Skeletal muscle tissue (tissue), 4 donors: Measurements from ENCODE around the gene LRRC55. TPM values are rescaled to one million over a fixed set of nuclear protein-coding genes. Genes with fewer than 3 reads are reported as not detected.

ENCODE experiments used
- H3K27ac ChIP-seq: one replicate; pipeline ENCODE4 v1.7.0; 2013; ENCODE audit warnings: mild to moderate bottlenecking, low read depth, low read length, inconsistent platforms
- H3K27me3 ChIP-seq, 3 donors: one replicate each; pipeline ENCODE4 v1.7.0; 2013; ENCODE audit warnings: low read length in 3 of 3; ENCODE audit not compliant: control insufficient read depth in 3 of 3, insufficient read depth in 3 of 3
- H3K36me3 ChIP-seq, 3 donors: one replicate each; pipeline ENCODE4 v1.7.0; 2013; ENCODE audit warnings: low read length in 3 of 3; ENCODE audit not compliant: control insufficient read depth in 3 of 3, insufficient read depth in 3 of 3
- H3K4me1 ChIP-seq, 3 donors: one replicate each; pipeline ENCODE4 v1.7.0; 2013; ENCODE audit warnings: low read length in 3 of 3, mild to moderate bottlenecking in 3 of 3; ENCODE audit not compliant: control insufficient read depth in 3 of 3, insufficient read depth in 3 of 3
- H3K4me3 ChIP-seq, 3 donors: one replicate each; pipeline ENCODE4 v1.7.0; 2013; ENCODE audit warnings: low read length in 3 of 3
- H3K9ac ChIP-seq, 3 donors: one replicate each; pipeline ENCODE4 v1.7.0; 2013; ENCODE audit warnings: low read length in 3 of 3, mild to moderate bottlenecking in 3 of 3, moderate library complexity in 2 of 3, low read depth in 1 of 3
- H3K9me3 ChIP-seq, 3 donors: one replicate each; pipeline ENCODE4 v1.7.0; 2013; ENCODE audit warnings: low read length in 3 of 3; ENCODE audit not compliant: control insufficient read depth in 3 of 3
- total RNA-seq: library from RNA; depleted of rRNA; stranded (reverse); fragments of >200 nt; gene quantifications from one replicate; pipeline ENCODE4 v1.2.3, GENCODE V29; 2014
- donor health status: Osteomylitis.

Gene LRRC55
- total RNA-seq, 1 donor from 2014 or later = under 0.01 TPM

- no peak overlapping the region for H3K4me3 ChIP-seq
Measured at GRCh38 chr11:57148621-57149020, 33.1 kb upstream of the LRRC55 start.

GRCh38 chr11:57150454-57150917 lies 31.3 kb upstream of the LRRC55 start:
- Histone ChIP-seq H3K4me3 (no peak overlapping the region), H3K27ac (no peak overlapping the region), H3K9me3 (no peaks in the 10 kb centered on the region), H3K4me1 (no peaks in the 10 kb centered on the region), H3K9ac (no peak overlapping the region), H3K27me3 (no peaks in the 10 kb centered on the region), H3K36me3 (no peaks in the 10 kb centered on the region)

More at GRCh38 chr11:57148621-57149020, 33.1 kb upstream of the LRRC55 start:
- Histone ChIP-seq H3K36me3 (no peaks in the 10 kb centered on the region), H3K27me3 (no peaks in the 10 kb centered on the region), H3K4me1 (no peaks in the 10 kb centered on the region), H3K9me3 (no peaks in the 10 kb centered on the region), H3K9ac (no peak overlapping the region), H3K27ac (no peak overlapping the region)

- Histone ChIP-seq H3K27ac (no peak overlapping the region), H3K4me1 (no peaks in the 10 kb centered on the region), H3K9me3 (no peaks in the 10 kb centered on the region), H3K27me3 (no peaks in the 10 kb centered on the region), H3K4me3 (no peak overlapping the region), H3K9ac (no peak overlapping the region), H3K36me3 (no peaks in the 10 kb centered on the region)
Measured at GRCh38 chr11:57152134-57152533, 29.6 kb upstream of the LRRC55 start.

GRCh38 chr11:57153448-57153847 lies 28.3 kb upstream of the LRRC55 start:
- no peak overlapping the region for H3K27ac ChIP-seq
- H3K4me3 ChIP-seq = no peak overlapping the region
- no peak overlapping the region for H3K9ac ChIP-seq
- no peaks in the 10 kb centered on the region for H3K9me3 ChIP-seq
- H3K27me3 ChIP-seq = no peaks in the 10 kb centered on the region
- H3K4me1 ChIP-seq = no peaks in the 10 kb centered on the region
- no peaks in the 10 kb centered on the region for H3K36me3 ChIP-seq

- H3K9ac ChIP-seq = no peak overlapping the region
- no peak overlapping the region for H3K27ac ChIP-seq
- no peaks in the 10 kb centered on the region for H3K27me3 ChIP-seq
- no peaks in the 10 kb centered on the region for H3K9me3 ChIP-seq
- H3K4me3 ChIP-seq = no peak overlapping the region
- no peaks in the 10 kb centered on the region for H3K36me3 ChIP-seq
- no peaks in the 10 kb centered on the region for H3K4me1 ChIP-seq
Measured at GRCh38 chr11:57154739-57155138, 27.0 kb upstream of the LRRC55 start.

GRCh38 chr11:57155400-57155799 lies 26.4 kb upstream of the LRRC55 start:
- H3K27ac ChIP-seq = no peak overlapping the region
- no peak overlapping the region for H3K9ac ChIP-seq
- no peaks in the 10 kb centered on the region for H3K27me3 ChIP-seq
- H3K4me1 ChIP-seq = no peaks in the 10 kb centered on the region
- H3K9me3 ChIP-seq = no peaks in the 10 kb centered on the region
- H3K36me3 ChIP-seq = no peaks in the 10 kb centered on the region
- no peak overlapping the region for H3K4me3 ChIP-seq

GRCh38 chr11:57155838-57156607 lies 25.7 kb upstream of the LRRC55 start:
- no peaks in the 10 kb centered on the region for H3K4me1 ChIP-seq
- H3K27me3 ChIP-seq = no peaks in the 10 kb centered on the region
- no peak overlapping the region for H3K9ac ChIP-seq
- H3K36me3 ChIP-seq = no peaks in the 10 kb centered on the region
- no peak overlapping the region for H3K27ac ChIP-seq
- no peak overlapping the region for H3K4me3 ChIP-seq
- no peaks in the 10 kb centered on the region for H3K9me3 ChIP-seq

- Histone ChIP-seq H3K4me3 (no peak overlapping the region), H3K9me3 (no peaks in the 10 kb centered on the region), H3K9ac (no peak overlapping the region), H3K27me3 (no peaks in the 10 kb centered on the region), H3K36me3 (no peaks in the 10 kb centered on the region), H3K27ac (no peak overlapping the region), H3K4me1 (no peaks in the 10 kb centered on the region)
Measured at GRCh38 chr11:57156928-57157327, 24.8 kb upstream of the LRRC55 start.

GRCh38 chr11:57157624-57158023 lies 24.1 kb upstream of the LRRC55 start:
- Histone ChIP-seq H3K4me3 (no peak overlapping the region), H3K36me3 (no peaks in the 10 kb centered on the region), H3K27ac (no peak overlapping the region), H3K4me1 (no peaks in the 10 kb centered on the region), H3K27me3 (no peaks in the 10 kb centered on the region), H3K9ac (no peak overlapping the region), H3K9me3 (no peaks in the 10 kb centered on the region)

- Histone ChIP-seq H3K27ac (no peak overlapping the region), H3K4me1 (no peaks in the 10 kb centered on the region), H3K36me3 (no peaks in the 10 kb centered on the region), H3K4me3 (no peak overlapping the region), H3K9me3 (no peaks in the 10 kb centered on the region), H3K9ac (no peak overlapping the region), H3K27me3 (peaks cover 0 to under 1% (median 0%) of the 10 kb centered on the region in 3 donors)
Measured at GRCh38 chr11:57158180-57158579, 23.6 kb upstream of the LRRC55 start.
